ENCODE data around the gene PKP4. TPM values are rescaled to one million over a fixed set of nuclear protein-coding genes. Genes with fewer than 3 reads are reported as not detected.
A peak's percentile ranks its signal among the peaks of the same experiment; 100 is the strongest.
"Not testable (repeated sequence)": the region's sequence is repeated elsewhere in the genome, so short reads cannot be mapped to it uniquely, and the experiment has no call there.

The PKP4 gene, protein sequence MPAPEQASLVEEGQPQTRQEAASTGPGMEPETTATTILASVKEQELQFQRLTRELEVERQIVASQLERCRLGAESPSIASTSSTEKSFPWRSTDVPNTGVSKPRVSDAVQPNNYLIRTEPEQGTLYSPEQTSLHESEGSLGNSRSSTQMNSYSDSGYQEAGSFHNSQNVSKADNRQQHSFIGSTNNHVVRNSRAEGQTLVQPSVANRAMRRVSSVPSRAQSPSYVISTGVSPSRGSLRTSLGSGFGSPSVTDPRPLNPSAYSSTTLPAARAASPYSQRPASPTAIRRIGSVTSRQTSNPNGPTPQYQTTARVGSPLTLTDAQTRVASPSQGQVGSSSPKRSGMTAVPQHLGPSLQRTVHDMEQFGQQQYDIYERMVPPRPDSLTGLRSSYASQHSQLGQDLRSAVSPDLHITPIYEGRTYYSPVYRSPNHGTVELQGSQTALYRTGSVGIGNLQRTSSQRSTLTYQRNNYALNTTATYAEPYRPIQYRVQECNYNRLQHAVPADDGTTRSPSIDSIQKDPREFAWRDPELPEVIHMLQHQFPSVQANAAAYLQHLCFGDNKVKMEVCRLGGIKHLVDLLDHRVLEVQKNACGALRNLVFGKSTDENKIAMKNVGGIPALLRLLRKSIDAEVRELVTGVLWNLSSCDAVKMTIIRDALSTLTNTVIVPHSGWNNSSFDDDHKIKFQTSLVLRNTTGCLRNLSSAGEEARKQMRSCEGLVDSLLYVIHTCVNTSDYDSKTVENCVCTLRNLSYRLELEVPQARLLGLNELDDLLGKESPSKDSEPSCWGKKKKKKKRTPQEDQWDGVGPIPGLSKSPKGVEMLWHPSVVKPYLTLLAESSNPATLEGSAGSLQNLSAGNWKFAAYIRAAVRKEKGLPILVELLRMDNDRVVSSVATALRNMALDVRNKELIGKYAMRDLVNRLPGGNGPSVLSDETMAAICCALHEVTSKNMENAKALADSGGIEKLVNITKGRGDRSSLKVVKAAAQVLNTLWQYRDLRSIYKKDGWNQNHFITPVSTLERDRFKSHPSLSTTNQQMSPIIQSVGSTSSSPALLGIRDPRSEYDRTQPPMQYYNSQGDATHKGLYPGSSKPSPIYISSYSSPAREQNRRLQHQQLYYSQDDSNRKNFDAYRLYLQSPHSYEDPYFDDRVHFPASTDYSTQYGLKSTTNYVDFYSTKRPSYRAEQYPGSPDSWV
- polyA plus RNA-seq (2012; ENCODE audit: low read depth, missing spikeins), result 6.8 TPM

DNA sequence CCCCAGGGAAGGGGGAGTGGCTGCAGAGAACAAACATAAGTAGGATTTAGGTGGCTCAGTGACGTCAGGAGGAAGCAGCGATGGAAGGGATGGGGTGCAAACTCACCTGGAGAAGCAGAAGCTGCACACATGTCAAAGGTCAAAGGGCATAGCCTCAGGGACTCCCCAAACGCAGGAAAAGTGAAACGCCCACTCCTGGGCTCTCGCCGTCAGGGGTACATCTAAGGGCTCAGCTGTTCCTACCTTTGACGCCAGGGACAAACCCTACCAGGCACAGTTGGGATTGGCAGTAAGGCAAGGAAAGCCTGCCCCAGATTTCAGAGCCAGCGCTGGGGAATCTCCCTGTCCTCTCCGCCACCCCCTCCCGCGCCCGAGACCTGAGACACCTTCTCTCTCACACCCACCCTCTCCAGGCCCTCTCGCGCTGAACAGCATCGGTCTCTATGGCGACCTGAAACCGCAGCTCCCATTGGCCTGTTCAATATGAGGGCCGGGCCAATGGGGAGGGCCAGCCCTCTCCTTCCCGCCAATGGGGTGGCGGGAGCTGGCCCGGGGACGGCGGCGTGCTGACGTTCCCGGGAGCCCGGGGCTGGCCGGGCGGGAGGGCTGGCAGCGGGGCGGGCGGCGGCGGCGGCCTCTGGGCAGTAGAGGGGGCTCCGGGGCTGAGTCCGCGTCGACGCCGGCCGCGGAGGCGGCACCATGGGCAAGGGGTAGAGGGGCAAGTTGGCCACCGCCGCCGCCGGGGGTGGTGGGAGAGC is at the start of gene PKP4, which contains the start of gene CCDC148:
Gene PKP4 (plus strand): TSS at position 644 of the 758 bp plus-strand sequence. CDS start 76,233 bp downstream, outside the sequence.
Gene CCDC148 (minus strand): TSS at position 445 of the 758 bp plus-strand sequence. CDS start 314 bp downstream, at position 131.
- no peak for TF ChIP-seq POLR2A (IDR thresholded peaks at IDR 0.05; ENCODE audit: low read depth, low read length)
- no peak for TF ChIP-seq POU2F2 (IDR thresholded peaks at IDR 0.05; ENCODE audit: low read depth, low read length)
- TF ChIP-seq PAX5 (IDR thresholded peaks at IDR 0.05; ENCODE audit: insufficient read depth, low read length, severe bottlenecking), result no peak
- TF ChIP-seq POLR2AphosphoS5 (IDR thresholded peaks at IDR 0.05; ENCODE audit: low read depth, low read length), result no peak
- TF ChIP-seq TAF1 (IDR thresholded peaks at IDR 0.05; ENCODE audit: low read depth, low read length), result no peak
- TF ChIP-seq SPI1 (IDR thresholded peaks at IDR 0.05; ENCODE audit: low read depth, low read length), result no peak

DNA sequence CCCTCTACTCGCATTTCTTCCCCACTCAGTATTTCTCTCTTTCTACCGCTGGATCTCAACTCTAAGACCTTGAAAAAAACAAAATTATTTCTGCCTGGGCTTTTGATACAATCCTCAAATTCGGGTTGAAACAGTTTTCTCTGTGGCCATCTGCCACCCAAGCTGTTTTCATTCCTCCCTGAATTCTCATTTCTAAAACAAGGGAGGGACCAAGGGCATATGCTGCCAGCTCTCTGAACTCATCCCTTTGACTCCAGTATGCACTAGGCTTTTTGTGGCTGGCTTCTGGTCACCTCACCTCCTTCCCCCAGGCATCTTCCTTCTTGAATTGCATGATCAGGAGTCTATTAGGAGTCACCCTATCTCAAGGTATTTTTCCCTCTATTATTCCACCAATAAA is 49.7 kb upstream of the PKP4 start:
- TF ChIP-seq PAX5 (IDR thresholded peaks at IDR 0.05; ENCODE audit: insufficient read depth, low read length, severe bottlenecking), result no peak
- no peak for TF ChIP-seq POU2F2 (IDR thresholded peaks at IDR 0.05; ENCODE audit: low read depth, low read length)
- TF ChIP-seq SPI1 (IDR thresholded peaks at IDR 0.05; ENCODE audit: low read depth, low read length), result no peak
- no peak for TF ChIP-seq POLR2AphosphoS5 (IDR thresholded peaks at IDR 0.05; ENCODE audit: low read depth, low read length)
- no peak for TF ChIP-seq TAF1 (IDR thresholded peaks at IDR 0.05; ENCODE audit: low read depth, low read length)
- TF ChIP-seq POLR2A (IDR thresholded peaks at IDR 0.05; ENCODE audit: low read depth, low read length), result no peak
- no peak for DNase-seq (ENCODE audit: insufficient read length, low spot score)
- FAIRE-seq, result no peak

More for the DNA sequence above, at the start of gene PKP4, which contains the start of gene CCDC148:
- FAIRE-seq (peak; percentile 97), DNase-seq (ENCODE audit: insufficient read length, low spot score) (peak; percentile 79)

DNA sequence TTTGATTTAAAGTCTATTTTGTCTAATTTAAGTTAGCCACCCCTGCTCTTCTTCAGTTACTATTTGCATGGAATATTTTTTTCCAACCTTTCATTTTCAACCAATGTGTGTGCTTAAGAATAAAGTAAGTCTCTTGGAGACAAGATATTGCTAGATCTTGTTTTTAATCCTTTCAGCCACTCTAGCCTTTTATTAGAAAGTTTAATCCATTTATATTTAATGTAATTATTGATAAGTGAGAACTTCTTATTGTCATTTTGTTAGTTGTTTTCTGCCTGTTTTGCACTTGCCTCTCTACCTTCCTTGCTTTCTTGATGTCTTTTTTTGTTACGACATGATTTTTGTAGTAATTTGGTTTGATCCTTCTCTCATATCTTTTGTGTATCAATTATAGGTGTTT is 46.6 kb upstream of the PKP4 start:
- FAIRE-seq (no peak), DNase-seq (ENCODE audit: insufficient read length, low spot score) (no peak)
- TF ChIP-seq PAX5 (IDR thresholded peaks at IDR 0.05; ENCODE audit: insufficient read depth, low read length, severe bottlenecking), result no peak
- TF ChIP-seq POU2F2 (IDR thresholded peaks at IDR 0.05; ENCODE audit: low read depth, low read length), result no peak
- TF ChIP-seq POLR2A (IDR thresholded peaks at IDR 0.05; ENCODE audit: low read depth, low read length), result no peak
- TF ChIP-seq POLR2AphosphoS5 (IDR thresholded peaks at IDR 0.05; ENCODE audit: low read depth, low read length), result no peak
- TF ChIP-seq SPI1 (IDR thresholded peaks at IDR 0.05; ENCODE audit: low read depth, low read length), result no peak
- no peak for TF ChIP-seq TAF1 (IDR thresholded peaks at IDR 0.05; ENCODE audit: low read depth, low read length)

DNA sequence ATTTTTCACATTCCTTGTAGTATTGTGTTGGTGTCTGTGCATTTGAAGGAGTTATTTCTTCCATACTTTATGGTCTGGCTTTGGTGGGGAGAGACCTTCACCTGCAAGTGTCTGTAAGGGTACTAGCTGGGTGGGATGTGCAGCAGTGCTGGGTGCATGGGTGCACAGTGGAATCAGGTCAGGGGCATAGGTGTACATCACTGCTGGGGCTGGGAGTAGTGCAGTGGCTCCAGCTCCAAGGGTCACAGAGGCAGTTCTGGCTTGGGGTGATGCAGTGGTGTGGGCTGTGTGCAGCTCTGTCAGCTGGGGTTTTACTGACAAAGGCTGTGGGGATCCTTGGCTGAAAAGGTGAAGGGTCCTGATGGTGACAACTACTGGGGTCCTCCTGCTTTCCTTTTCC is 45.0 kb upstream of the PKP4 start:
- no peak for TF ChIP-seq TAF1 (IDR thresholded peaks at IDR 0.05; ENCODE audit: low read depth, low read length)
- TF ChIP-seq POU2F2 (IDR thresholded peaks at IDR 0.05; ENCODE audit: low read depth, low read length), result no peak
- no peak for TF ChIP-seq SPI1 (IDR thresholded peaks at IDR 0.05; ENCODE audit: low read depth, low read length)
- TF ChIP-seq POLR2AphosphoS5 (IDR thresholded peaks at IDR 0.05; ENCODE audit: low read depth, low read length), result no peak
- TF ChIP-seq POLR2A (IDR thresholded peaks at IDR 0.05; ENCODE audit: low read depth, low read length), result no peak
- TF ChIP-seq PAX5 (IDR thresholded peaks at IDR 0.05; ENCODE audit: insufficient read depth, low read length, severe bottlenecking), result no peak
- DNase-seq (ENCODE audit: insufficient read length, low spot score) (no peak), FAIRE-seq (no peak)

DNA sequence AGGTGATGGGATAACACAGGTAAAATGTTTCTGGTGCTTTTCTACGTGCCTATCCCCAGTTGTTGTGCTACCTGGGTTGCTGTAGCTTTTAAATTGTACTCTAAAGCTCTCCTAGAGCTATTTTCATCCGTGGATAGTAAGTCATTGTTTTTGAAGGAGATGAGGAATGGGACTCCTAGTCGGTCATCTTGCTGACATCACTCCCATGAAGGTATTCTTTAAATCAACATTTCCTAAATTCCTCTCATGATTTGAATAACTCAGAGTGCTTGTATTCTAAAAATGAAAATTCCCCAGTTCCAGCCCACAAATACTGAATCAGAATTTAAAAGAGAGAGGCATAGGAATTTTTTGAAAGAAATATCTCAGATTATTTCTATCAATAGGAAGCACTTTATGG is 44.5 kb upstream of the PKP4 start:
- no peak for FAIRE-seq
- no peak for DNase-seq (ENCODE audit: insufficient read length, low spot score)
- TF ChIP-seq POLR2AphosphoS5 (IDR thresholded peaks at IDR 0.05; ENCODE audit: low read depth, low read length) (no peak), POU2F2 (IDR thresholded peaks at IDR 0.05; ENCODE audit: low read depth, low read length) (no peak), TAF1 (IDR thresholded peaks at IDR 0.05; ENCODE audit: low read depth, low read length) (no peak)

DNA sequence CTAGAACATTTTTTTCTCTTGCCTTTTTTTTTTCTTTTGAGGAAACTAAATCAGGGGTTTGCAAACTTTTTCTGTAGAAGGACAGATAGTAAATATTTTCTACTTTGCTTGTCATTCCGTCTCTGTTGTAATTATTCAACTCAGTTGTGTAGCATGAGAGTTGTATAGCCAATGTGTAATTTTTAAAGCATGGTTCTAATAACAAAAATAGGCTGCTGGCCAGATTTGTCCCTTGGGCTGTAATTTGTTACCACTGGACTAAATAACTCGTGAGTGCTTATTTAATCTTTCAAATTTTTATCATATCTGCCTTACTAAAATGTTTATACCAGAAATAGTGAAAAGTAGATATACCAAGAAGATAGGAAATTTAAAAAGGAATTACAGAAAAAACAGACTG is 43.2 kb upstream of the PKP4 start:
- DNase-seq (ENCODE audit: insufficient read length, low spot score) (no peak), FAIRE-seq (no peak)
- TF ChIP-seq POU2F2 (IDR thresholded peaks at IDR 0.05; ENCODE audit: low read depth, low read length), result no peak
- no peak for TF ChIP-seq POLR2A (IDR thresholded peaks at IDR 0.05; ENCODE audit: low read depth, low read length)
- TF ChIP-seq SPI1 (IDR thresholded peaks at IDR 0.05; ENCODE audit: low read depth, low read length), result no peak
- no peak for TF ChIP-seq TAF1 (IDR thresholded peaks at IDR 0.05; ENCODE audit: low read depth, low read length)
- TF ChIP-seq POLR2AphosphoS5 (IDR thresholded peaks at IDR 0.05; ENCODE audit: low read depth, low read length), result no peak
- TF ChIP-seq PAX5 (IDR thresholded peaks at IDR 0.05; ENCODE audit: insufficient read depth, low read length, severe bottlenecking), result no peak

DNA sequence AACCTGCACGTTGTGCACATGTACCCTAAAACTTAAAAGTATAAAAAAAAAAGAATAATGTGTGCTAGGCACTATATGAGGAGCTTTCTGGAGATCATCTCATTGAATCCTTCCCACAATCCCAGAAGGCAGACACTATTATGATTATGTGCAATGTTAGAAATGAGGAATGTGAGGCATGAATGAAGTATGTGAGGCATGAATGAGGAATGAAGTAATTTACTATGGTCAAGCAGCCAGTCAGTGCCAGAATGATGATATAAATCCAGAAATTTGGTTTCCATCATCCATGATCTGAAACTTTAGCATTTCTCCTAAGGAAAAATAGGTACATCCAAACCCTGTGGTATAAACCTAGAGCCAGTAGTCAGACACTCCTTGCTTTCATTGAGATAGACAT is 42.2 kb upstream of the PKP4 start:
- TF ChIP-seq POLR2AphosphoS5 (IDR thresholded peaks at IDR 0.05; ENCODE audit: low read depth, low read length) (no peak), TAF1 (IDR thresholded peaks at IDR 0.05; ENCODE audit: low read depth, low read length) (no peak), POLR2A (IDR thresholded peaks at IDR 0.05; ENCODE audit: low read depth, low read length) (no peak), SPI1 (IDR thresholded peaks at IDR 0.05; ENCODE audit: low read depth, low read length) (no peak), PAX5 (IDR thresholded peaks at IDR 0.05; ENCODE audit: insufficient read depth, low read length, severe bottlenecking) (no peak), POU2F2 (IDR thresholded peaks at IDR 0.05; ENCODE audit: low read depth, low read length) (no peak)
- DNase-seq (ENCODE audit: insufficient read length, low spot score) (no peak), FAIRE-seq (no peak)

DNA sequence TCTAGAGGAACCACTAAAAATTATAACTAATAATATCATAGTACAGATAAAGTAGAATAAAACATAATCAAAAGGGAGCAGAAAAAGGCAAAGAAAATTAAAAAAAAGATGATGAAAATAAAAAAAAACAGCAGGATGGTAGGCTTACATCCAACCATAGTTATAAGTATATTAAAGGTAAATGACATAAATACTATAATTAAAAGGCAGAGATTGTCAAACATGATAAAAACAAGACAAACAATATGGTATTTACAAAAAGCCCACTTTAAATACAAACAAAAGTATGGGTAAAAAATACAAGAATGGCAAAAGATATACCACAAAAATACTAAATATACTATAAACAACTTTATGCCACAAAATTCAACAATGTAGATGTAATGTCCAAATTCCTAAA is 24.6 kb upstream of the PKP4 start:
- TF ChIP-seq POU2F2 (IDR thresholded peaks at IDR 0.05; ENCODE audit: low read depth, low read length), result no peak
- no peak for TF ChIP-seq PAX5 (IDR thresholded peaks at IDR 0.05; ENCODE audit: insufficient read depth, low read length, severe bottlenecking)
- TF ChIP-seq POLR2A (IDR thresholded peaks at IDR 0.05; ENCODE audit: low read depth, low read length), result no peak
- no peak for TF ChIP-seq TAF1 (IDR thresholded peaks at IDR 0.05; ENCODE audit: low read depth, low read length)
- no peak for TF ChIP-seq POLR2AphosphoS5 (IDR thresholded peaks at IDR 0.05; ENCODE audit: low read depth, low read length)
- no peak for TF ChIP-seq SPI1 (IDR thresholded peaks at IDR 0.05; ENCODE audit: low read depth, low read length)
- no peak for FAIRE-seq
- DNase-seq (ENCODE audit: insufficient read length, low spot score), result no peak

DNA sequence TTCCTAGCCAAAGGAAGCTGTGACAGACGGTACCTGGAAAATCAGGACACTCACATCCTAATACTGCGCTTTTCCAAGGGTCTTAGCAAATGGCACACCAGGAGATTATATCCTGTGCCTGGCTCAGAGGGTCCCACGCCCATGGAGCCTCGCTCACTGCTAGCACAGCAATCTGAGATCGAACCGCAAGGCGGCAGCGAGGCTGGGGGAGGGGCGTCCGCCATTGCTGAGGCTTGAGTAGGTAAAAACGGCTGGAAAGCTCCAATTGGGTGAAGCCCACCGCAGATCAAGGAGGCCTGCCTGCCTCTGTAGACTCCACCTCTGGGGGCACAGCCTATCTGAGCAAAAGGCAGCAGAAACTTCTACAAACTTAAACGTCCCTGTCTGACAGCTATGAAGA is 23.0 kb upstream of the PKP4 start:
- not testable (repeated sequence) for DNase-seq (ENCODE audit: insufficient read length, low spot score); FAIRE-seq

DNA sequence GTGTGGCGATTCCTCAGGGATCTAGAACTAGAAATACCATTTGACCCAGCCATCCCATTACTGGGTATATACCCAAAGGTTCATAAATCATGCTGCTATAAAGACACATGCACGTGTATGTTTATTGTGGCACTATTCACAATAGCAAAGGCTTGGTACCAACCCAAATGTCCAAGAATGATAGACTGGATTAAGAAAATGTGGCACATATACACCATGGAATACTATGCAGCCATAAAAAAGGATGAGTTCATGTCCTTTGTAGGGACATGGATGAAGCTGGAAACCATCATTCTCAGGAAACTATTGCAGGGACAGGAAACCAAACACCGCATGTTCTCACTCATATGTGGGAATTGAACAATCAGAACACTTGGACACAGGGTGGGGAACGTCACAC is 17.7 kb upstream of the PKP4 start:
- FAIRE-seq; DNase-seq (ENCODE audit: insufficient read length, low spot score): not testable (repeated sequence)

Measured in GM12891 (cell line).